K562 (cell line): ENCODE measurements around the gene GTPBP1. TPM values are rescaled to one million over a fixed set of nuclear protein-coding genes. Genes with fewer than 3 reads are reported as not detected.

Source experiments
- ARID1B ChIP-seq: fragments of 450-650 bp; IDR thresholded peaks from 2 replicates; pipeline ENCODE4 v1.6.1; 2016; ENCODE audit warnings: antibody characterized with exemption, mild to moderate bottlenecking, inconsistent platforms
- ATF4 ChIP-seq: fragments of 450-650 bp; formaldehyde crosslinking; IDR thresholded peaks from 2 replicates; pipeline ENCODE4 v1.4.0; 2022; ENCODE audit warnings: mild to moderate bottlenecking, moderate library complexity
- BRD9 ChIP-seq: fragments of 450-650 bp; IDR thresholded peaks from 2 replicates; pipeline ENCODE4 v1.6.1; 2018; ENCODE audit warnings: low read depth; ENCODE audit not compliant: partially characterized antibody
- CCAR2 ChIP-seq: fragments of 200-400 bp; formaldehyde crosslinking; IDR thresholded peaks from 2 replicates; pipeline ENCODE4 v1.6.1; 2017; ENCODE audit warnings: mild to moderate bottlenecking, low read depth, low read length
- CGGBP1 ChIP-seq: fragments of 250-450 bp; sonication (Bioruptor Pico); IDR thresholded peaks from 2 replicates; pipeline ENCODE4 v1.9.0; 2021; ENCODE audit warnings: mild to moderate bottlenecking
- ETS1 ChIP-seq: conservative IDR thresholded peaks from 2 replicates; pipeline ENCODE4 v1.6.1; 2011; ENCODE audit warnings: low read depth, mild to moderate bottlenecking, low read length; ENCODE audit not compliant: control insufficient read depth
- FOS ChIP-seq: IDR thresholded peaks from 3 replicates; pipeline ENCODE4 v1.6.1; 2011; ENCODE audit not compliant: insufficient read length; ENCODE audit errors: extremely low read depth
- GABPB1 ChIP-seq: sonication (generic); formaldehyde crosslinking; IDR thresholded peaks from 2 replicates; pipeline ENCODE4 v1.8.0; 2022; ENCODE audit warnings: mild to moderate bottlenecking, missing genetic modification reagents
- NFE2L1 ChIP-seq: fragments of 450-650 bp; IDR thresholded peaks from 2 replicates; pipeline ENCODE4 v1.6.1; 2016; ENCODE audit warnings: missing genetic modification characterization, low read depth, mild to moderate bottlenecking, missing compliant biosample characterization, moderate library complexity, borderline replicate concordance
- NFRKB ChIP-seq: fragments of 450-650 bp; IDR thresholded peaks from 2 replicates; pipeline ENCODE4 v1.6.1; 2016; ENCODE audit warnings: low read depth
- RAD51 ChIP-seq: fragments of 450-650 bp; IDR thresholded peaks from 2 replicates; pipeline ENCODE4 v1.7.1; 2016; ENCODE audit warnings: low read depth, mild to moderate bottlenecking, borderline replicate concordance
- RFX7 ChIP-seq: fragments of 250-450 bp; sonication (Bioruptor Pico); IDR thresholded peaks from 2 replicates; pipeline ENCODE4 v1.5.1; 2021; ENCODE audit warnings: mild to moderate bottlenecking
- SNAPC5 ChIP-seq: fragments of 250-450 bp; sonication (Bioruptor Pico); IDR thresholded peaks from 2 replicates; pipeline ENCODE4 v1.8.0; 2021; ENCODE audit warnings: moderate library complexity, mild to moderate bottlenecking, inconsistent platforms
- THRAP3 ChIP-seq: fragments of 450-650 bp; IDR thresholded peaks from 2 replicates; pipeline ENCODE4 v1.6.1; 2016; ENCODE audit warnings: mild to moderate bottlenecking, inconsistent platforms, borderline replicate concordance
- YY1 ChIP-seq, 3 experiments: IDR thresholded peaks; 2 replicates each; pipeline ENCODE4 v1.6.1; 2011; ENCODE audit warnings: low read length in 2 of 3, mild to moderate bottlenecking in 2 of 3, moderate library complexity in 2 of 3, borderline replicate concordance in 1 of 3, control low read depth in 1 of 3, low read depth in 1 of 3; ENCODE audit not compliant: insufficient read depth in 3 of 3, insufficient replicate concordance in 2 of 3, control insufficient read depth in 1 of 3, insufficient read length in 1 of 3; ENCODE audit errors: extremely low read depth in 1 of 3
- ZNF347 ChIP-seq: fragments of 450-650 bp; formaldehyde crosslinking; IDR thresholded peaks from 2 replicates; pipeline ENCODE4 v1.4.0; 2020; ENCODE audit warnings: low read depth, mild to moderate bottlenecking, moderate library complexity
- ZNF586 ChIP-seq: fragments of 450-650 bp; formaldehyde crosslinking; conservative IDR thresholded peaks from 2 replicates; pipeline ENCODE4 v1.4.0; 2020; ENCODE audit warnings: mild to moderate bottlenecking, moderate library complexity
- ZNF764 ChIP-seq: fragments of 250-450 bp; sonication (Bioruptor Pico); IDR thresholded peaks from 2 replicates; pipeline ENCODE4 v1.4.0; 2020; ENCODE audit warnings: low read depth, mild to moderate bottlenecking, moderate library complexity
- polyA plus RNA-seq, 8 experiments: library from polyadenylated mRNA; depleted of rRNA in 4 of 8; stranded (reverse) in 5 of 8; unstranded in 3 of 8; fragments of >200 nt; fragmentation: Nextera tagmentation in 2 of 8; fragmentation: Illumina TruSeq in 1 of 8; extraction: Ambion mirVana in 2 of 8; extraction: Trizol in 1 of 8; gene quantifications; 2 replicates each; pipeline versions ENCODE4 v1.2.1 to v1.2.3, GENCODE V29; 2011 to 2014; ENCODE audit warnings: inconsistent platforms in 1 of 8, missing spikeins in 1 of 8
- total RNA-seq, 7 experiments: library from RNA; depleted of rRNA in 6 of 7; stranded (reverse); fragments of >200 nt in 6 of 7; fragmentation: Illumina TruSeq in 2 of 7; extraction: Trizol in 2 of 7; gene quantifications; 2 replicates each; pipeline versions ENCODE4 v1.2.1 to v1.2.3, GENCODE V29; 2011 to 2021; ENCODE audit warnings: low replicate concordance in 1 of 7
- TF ChIP-seq, protein P1 (sequence below): fragments of 250-450 bp; sonication (Bioruptor Pico); IDR thresholded peaks from 2 replicates; pipeline ENCODE4 v1.5.0; 2022; ENCODE audit warnings: mild to moderate bottlenecking
- TF ChIP-seq, protein P2 (sequence below): sonication (generic); formaldehyde crosslinking; IDR thresholded peaks from 2 replicates; pipeline ENCODE4 v1.8.0; 2022; ENCODE audit warnings: mild to moderate bottlenecking, missing genetic modification reagents

Gene GTPBP1
- total and polyA plus RNA-seq, 9 of the 15 experiments (the other 6 are each of a cell fraction or from before 2014, with no cell fraction given) = 0.83 to 53.2 (median 23.3) TPM

DNA sequence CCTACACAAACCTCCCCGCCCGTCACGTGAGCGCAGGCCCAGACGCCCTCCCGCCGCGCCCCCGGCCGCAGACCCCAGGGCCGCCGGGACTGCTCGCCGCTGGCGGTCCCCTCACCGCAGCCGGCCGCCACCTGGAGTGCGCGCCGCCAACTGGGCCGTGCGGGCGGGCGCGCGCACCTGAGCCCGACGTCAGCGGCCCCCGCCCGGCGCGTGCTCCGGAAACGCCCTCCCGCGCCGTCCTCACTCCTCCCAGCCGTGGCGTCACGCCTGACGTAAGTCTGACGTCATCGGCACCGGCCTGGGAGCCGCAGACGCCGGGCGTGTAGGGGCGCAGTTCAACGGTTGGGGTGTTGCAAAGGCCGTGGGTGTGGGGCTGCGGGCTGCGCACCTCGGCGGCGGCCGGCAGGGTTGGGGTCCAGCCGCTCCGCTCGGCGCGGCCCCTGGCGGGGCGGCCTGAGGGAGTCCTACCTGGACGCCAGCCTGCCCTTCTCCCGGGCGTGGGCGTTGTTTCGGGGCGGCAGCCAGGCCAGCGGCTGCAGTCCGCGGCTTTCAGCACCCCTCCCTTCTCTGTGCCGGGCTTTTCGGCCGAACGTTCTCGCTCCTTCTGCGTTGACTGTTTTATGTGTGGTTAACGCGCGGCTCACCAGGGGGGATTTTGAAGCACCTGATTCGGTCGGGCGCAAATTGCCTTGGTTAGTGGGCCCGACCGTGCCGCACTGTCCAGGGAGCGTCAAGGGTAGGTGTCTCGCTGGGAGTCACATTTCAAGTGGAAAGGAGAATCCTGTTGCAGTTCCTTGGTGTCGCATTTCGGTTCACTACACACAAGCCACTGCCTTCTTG lies 4.7 kb upstream of the GTPBP1 start, which contains the start of gene JOSD1 (continued):
- TF ChIP-seq, protein P1, sequence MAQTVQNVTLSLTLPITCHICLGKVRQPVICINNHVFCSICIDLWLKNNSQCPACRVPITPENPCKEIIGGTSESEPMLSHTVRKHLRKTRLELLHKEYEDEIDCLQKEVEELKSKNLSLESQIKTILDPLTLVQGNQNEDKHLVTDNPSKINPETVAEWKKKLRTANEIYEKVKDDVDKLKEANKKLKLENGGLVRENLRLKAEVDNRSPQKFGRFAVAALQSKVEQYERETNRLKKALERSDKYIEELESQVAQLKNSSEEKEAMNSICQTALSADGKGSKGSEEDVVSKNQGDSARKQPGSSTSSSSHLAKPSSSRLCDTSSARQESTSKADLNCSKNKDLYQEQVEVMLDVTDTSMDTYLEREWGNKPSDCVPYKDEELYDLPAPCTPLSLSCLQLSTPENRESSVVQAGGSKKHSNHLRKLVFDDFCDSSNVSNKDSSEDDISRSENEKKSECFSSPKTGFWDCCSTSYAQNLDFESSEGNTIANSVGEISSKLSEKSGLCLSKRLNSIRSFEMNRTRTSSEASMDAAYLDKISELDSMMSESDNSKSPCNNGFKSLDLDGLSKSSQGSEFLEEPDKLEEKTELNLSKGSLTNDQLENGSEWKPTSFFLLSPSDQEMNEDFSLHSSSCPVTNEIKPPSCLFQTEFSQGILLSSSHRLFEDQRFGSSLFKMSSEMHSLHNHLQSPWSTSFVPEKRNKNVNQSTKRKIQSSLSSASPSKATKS = no peak
- TF ChIP-seq CCAR2 = no peak
- no peak for TF ChIP-seq NFE2L1 (tag)
- no peak for TF ChIP-seq FOS
- TF ChIP-seq RAD51 = no peak
- no peak for TF ChIP-seq ZNF347 (CRISPR knock-in tag)
- no peak for TF ChIP-seq SNAPC5
- TF ChIP-seq CGGBP1 (CRISPR knock-in tag) = no peak
- no peak for TF ChIP-seq RFX7 (CRISPR knock-in tag)
- no peak for TF ChIP-seq THRAP3
- 0 out of 2 replicates have a peak, but pooled peaks have one; percentile 43 for TF ChIP-seq ETS1
- TF ChIP-seq ZNF764 = no peak
- TF ChIP-seq GABPB1 (CRISPR knock-in tag) = peak; percentile 90
- TF ChIP-seq BRD9 = no peak
- TF ChIP-seq ARID1B = peak; percentile 9; the same call in 1 of the 2 replicates
- TF ChIP-seq, protein P2, sequence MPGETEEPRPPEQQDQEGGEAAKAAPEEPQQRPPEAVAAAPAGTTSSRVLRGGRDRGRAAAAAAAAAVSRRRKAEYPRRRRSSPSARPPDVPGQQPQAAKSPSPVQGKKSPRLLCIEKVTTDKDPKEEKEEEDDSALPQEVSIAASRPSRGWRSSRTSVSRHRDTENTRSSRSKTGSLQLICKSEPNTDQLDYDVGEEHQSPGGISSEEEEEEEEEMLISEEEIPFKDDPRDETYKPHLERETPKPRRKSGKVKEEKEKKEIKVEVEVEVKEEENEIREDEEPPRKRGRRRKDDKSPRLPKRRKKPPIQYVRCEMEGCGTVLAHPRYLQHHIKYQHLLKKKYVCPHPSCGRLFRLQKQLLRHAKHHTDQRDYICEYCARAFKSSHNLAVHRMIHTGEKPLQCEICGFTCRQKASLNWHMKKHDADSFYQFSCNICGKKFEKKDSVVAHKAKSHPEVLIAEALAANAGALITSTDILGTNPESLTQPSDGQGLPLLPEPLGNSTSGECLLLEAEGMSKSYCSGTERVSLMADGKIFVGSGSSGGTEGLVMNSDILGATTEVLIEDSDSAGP (CRISPR knock-in tag) = no peak
- TF ChIP-seq ZNF586 (CRISPR knock-in tag) = no peak
- TF ChIP-seq NFRKB = no peak
- 0 out of 2 replicates have a peak, but pooled peaks have one; percentile 23 for TF ChIP-seq ATF4
- peak in 1 of 3 experiments; percentile 21 for TF ChIP-seq YY1 (IDR thresholded peaks at IDR 0.05; ENCODE audit: borderline replicate concordance in 1 of 3, control insufficient read depth in 1 of 3, extremely low read depth in 1 of 3, insufficient read depth in 3 of 3, insufficient read length in 1 of 3, insufficient replicate concordance in 2 of 3, low read depth in 1 of 3, low read length in 2 of 3)
